H1 (cell line): Measurements from ENCODE around the gene PTPRT. TPM values are rescaled to one million over a fixed set of nuclear protein-coding genes. Genes with fewer than 3 reads are reported as not detected.

ENCODE experiments used
- CTBP2 ChIP-seq: IDR thresholded peaks from 2 replicates; pipeline ENCODE4 v1.7.0; 2011; ENCODE audit warnings: borderline replicate concordance, mild to moderate bottlenecking, moderate library complexity, mixed read lengths, low read length; ENCODE audit not compliant: insufficient read depth, insufficient read length
- GTF2F1 ChIP-seq: IDR thresholded peaks from 2 replicates; pipeline ENCODE4 v1.6.1; 2012; ENCODE audit warnings: low read depth, low read length, improper control_type of control experiment, borderline replicate concordance
- polyA plus RNA-seq, 7 experiments: library from polyadenylated mRNA; depleted of rRNA in 3 of 7; stranded (reverse) in 5 of 7; unstranded in 2 of 7; fragments of >200 nt in 5 of 7; fragments of 200-250 nt in 2 of 7; gene quantifications; 1 replicate in 5 of 7; 2 replicates in 1 of 7; 4 replicates in 1 of 7; pipeline versions ENCODE4 v1.2.1 to v1.2.3, GENCODE V29; 2011 to 2013; ENCODE audit warnings: missing spikeins in 2 of 7, mixed read lengths in 2 of 7
- total RNA-seq: library from RNA; stranded (reverse); fragmentation: NEBNext Ultra II Directional; extraction: Animal tissue kit (Norgen Biotek cat#: 25700); gene quantifications from 2 replicates; pipeline ENCODE4 v1.2.1, GENCODE V29; 2021
- TF ChIP-seq, protein P1 (sequence below): fragments of 300-600 bp; sonication (generic); IDR thresholded peaks from 2 replicates; pipeline ENCODE4 v1.7.1; 2012; ENCODE audit warnings: low read length, moderate library complexity, mild to moderate bottlenecking, inconsistent platforms; ENCODE audit not compliant: insufficient replicate concordance

PTPRT gene
- total and polyA plus RNA-seq, 2 of the 8 experiments (the other 6 are each of a cell fraction or from before 2014, with no cell fraction given), result 0.33 to 1.8 TPM

GRCh38 chr20:42701948-42702347 is 487.8 kb downstream of the PTPRT start (continued):
- TF ChIP-seq, protein P1, sequence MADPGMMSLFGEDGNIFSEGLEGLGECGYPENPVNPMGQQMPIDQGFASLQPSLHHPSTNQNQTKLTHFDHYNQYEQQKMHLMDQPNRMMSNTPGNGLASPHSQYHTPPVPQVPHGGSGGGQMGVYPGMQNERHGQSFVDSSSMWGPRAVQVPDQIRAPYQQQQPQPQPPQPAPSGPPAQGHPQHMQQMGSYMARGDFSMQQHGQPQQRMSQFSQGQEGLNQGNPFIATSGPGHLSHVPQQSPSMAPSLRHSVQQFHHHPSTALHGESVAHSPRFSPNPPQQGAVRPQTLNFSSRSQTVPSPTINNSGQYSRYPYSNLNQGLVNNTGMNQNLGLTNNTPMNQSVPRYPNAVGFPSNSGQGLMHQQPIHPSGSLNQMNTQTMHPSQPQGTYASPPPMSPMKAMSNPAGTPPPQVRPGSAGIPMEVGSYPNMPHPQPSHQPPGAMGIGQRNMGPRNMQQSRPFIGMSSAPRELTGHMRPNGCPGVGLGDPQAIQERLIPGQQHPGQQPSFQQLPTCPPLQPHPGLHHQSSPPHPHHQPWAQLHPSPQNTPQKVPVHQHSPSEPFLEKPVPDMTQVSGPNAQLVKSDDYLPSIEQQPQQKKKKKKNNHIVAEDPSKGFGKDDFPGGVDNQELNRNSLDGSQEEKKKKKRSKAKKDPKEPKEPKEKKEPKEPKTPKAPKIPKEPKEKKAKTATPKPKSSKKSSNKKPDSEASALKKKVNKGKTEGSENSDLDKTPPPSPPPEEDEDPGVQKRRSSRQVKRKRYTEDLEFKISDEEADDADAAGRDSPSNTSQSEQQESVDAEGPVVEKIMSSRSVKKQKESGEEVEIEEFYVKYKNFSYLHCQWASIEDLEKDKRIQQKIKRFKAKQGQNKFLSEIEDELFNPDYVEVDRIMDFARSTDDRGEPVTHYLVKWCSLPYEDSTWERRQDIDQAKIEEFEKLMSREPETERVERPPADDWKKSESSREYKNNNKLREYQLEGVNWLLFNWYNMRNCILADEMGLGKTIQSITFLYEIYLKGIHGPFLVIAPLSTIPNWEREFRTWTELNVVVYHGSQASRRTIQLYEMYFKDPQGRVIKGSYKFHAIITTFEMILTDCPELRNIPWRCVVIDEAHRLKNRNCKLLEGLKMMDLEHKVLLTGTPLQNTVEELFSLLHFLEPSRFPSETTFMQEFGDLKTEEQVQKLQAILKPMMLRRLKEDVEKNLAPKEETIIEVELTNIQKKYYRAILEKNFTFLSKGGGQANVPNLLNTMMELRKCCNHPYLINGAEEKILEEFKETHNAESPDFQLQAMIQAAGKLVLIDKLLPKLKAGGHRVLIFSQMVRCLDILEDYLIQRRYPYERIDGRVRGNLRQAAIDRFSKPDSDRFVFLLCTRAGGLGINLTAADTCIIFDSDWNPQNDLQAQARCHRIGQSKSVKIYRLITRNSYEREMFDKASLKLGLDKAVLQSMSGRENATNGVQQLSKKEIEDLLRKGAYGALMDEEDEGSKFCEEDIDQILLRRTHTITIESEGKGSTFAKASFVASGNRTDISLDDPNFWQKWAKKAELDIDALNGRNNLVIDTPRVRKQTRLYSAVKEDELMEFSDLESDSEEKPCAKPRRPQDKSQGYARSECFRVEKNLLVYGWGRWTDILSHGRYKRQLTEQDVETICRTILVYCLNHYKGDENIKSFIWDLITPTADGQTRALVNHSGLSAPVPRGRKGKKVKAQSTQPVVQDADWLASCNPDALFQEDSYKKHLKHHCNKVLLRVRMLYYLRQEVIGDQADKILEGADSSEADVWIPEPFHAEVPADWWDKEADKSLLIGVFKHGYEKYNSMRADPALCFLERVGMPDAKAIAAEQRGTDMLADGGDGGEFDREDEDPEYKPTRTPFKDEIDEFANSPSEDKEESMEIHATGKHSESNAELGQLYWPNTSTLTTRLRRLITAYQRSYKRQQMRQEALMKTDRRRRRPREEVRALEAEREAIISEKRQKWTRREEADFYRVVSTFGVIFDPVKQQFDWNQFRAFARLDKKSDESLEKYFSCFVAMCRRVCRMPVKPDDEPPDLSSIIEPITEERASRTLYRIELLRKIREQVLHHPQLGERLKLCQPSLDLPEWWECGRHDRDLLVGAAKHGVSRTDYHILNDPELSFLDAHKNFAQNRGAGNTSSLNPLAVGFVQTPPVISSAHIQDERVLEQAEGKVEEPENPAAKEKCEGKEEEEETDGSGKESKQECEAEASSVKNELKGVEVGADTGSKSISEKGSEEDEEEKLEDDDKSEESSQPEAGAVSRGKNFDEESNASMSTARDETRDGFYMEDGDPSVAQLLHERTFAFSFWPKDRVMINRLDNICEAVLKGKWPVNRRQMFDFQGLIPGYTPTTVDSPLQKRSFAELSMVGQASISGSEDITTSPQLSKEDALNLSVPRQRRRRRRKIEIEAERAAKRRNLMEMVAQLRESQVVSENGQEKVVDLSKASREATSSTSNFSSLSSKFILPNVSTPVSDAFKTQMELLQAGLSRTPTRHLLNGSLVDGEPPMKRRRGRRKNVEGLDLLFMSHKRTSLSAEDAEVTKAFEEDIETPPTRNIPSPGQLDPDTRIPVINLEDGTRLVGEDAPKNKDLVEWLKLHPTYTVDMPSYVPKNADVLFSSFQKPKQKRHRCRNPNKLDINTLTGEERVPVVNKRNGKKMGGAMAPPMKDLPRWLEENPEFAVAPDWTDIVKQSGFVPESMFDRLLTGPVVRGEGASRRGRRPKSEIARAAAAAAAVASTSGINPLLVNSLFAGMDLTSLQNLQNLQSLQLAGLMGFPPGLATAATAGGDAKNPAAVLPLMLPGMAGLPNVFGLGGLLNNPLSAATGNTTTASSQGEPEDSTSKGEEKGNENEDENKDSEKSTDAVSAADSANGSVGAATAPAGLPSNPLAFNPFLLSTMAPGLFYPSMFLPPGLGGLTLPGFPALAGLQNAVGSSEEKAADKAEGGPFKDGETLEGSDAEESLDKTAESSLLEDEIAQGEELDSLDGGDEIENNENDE, result no peak
- TF ChIP-seq CTBP2, result no peak
- TF ChIP-seq GTF2F1, result no peak
